Fibroblast of lung (primary cell): ENCODE measurements around the gene ST6GAL1.

ENCODE experiments used
- CTCF ChIP-seq, 2 donors: IDR thresholded peaks in 1 of 2; conservative IDR thresholded peaks in 1 of 2; 1 replicate in 1 of 2; 2 replicates in 1 of 2; pipeline ENCODE4 v1.5.1; 2011 to 2012; ENCODE audit warnings: low read length in 2 of 2, control low read depth in 1 of 2, inconsistent platforms in 1 of 2, low read depth in 1 of 2, mild to moderate bottlenecking in 1 of 2
- EZH2 ChIP-seq: IDR thresholded peaks from 2 replicates; pipeline ENCODE4 v1.5.1; 2012; ENCODE audit warnings: low read length, control low read depth, mild to moderate bottlenecking; ENCODE audit errors: missing control alignments

GRCh38 chr3:186966406-186966805, 36.1 kb downstream of the ST6GAL1 start:
- TF ChIP-seq CTCF (conservative IDR thresholded peaks at IDR 0.05 in 1 of 2, IDR thresholded peaks at IDR 0.05 in 1 of 2; ENCODE audit: low read depth in 1 of 2, low read length in 2 of 2) (no peak), EZH2 (no peak)
